Measurements from ENCODE around the gene BTBD16.

DNA sequence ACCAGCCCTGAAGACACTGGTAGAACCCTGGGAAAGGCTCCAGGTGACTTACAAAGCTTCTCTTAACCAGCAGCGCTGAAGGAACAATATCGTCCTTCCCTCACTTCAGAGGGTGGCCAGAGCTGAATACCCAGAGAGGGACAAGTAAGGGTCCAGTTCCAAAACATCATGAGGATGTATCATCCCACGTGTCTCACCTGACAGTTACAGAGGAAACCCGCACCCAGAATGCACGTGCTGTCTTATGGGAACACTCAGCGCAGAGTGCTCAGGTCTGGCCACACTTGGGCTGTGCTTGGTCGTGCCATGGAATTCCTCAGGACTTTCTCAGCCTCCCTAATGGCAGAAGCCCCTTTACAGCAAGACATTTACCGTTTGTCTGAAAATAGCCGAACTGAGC is 46.9 kb upstream of the BTBD16 start:
- TF ChIP-seq, protein P1, sequence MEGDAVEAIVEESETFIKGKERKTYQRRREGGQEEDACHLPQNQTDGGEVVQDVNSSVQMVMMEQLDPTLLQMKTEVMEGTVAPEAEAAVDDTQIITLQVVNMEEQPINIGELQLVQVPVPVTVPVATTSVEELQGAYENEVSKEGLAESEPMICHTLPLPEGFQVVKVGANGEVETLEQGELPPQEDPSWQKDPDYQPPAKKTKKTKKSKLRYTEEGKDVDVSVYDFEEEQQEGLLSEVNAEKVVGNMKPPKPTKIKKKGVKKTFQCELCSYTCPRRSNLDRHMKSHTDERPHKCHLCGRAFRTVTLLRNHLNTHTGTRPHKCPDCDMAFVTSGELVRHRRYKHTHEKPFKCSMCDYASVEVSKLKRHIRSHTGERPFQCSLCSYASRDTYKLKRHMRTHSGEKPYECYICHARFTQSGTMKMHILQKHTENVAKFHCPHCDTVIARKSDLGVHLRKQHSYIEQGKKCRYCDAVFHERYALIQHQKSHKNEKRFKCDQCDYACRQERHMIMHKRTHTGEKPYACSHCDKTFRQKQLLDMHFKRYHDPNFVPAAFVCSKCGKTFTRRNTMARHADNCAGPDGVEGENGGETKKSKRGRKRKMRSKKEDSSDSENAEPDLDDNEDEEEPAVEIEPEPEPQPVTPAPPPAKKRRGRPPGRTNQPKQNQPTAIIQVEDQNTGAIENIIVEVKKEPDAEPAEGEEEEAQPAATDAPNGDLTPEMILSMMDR (IDR thresholded peaks at IDR 0.05; ENCODE audit: poor library complexity): no peak
- TF ChIP-seq EZH2 (IDR thresholded peaks at IDR 0.05; ENCODE audit: borderline replicate concordance) (no peak), EZH2phosphoT487 (IDR thresholded peaks at IDR 0.05; ENCODE audit: low read depth, severe bottlenecking, unreplicated experiment) (no peak)
